Embryonic facial prominence (tissue), 1 donor: ENCODE measurements around the gene C9orf43.
"Not testable (repeated sequence)": the region's sequence is repeated elsewhere in the genome, so short reads cannot be mapped to it uniquely, and the experiment has no call there.

Experiments
- DNase-seq: peaks from one replicate; pipeline ENCODE4 v3.0.0-alpha.2; 2016; ENCODE audit errors: extremely low spot score

Gene C9orf43

DNA sequence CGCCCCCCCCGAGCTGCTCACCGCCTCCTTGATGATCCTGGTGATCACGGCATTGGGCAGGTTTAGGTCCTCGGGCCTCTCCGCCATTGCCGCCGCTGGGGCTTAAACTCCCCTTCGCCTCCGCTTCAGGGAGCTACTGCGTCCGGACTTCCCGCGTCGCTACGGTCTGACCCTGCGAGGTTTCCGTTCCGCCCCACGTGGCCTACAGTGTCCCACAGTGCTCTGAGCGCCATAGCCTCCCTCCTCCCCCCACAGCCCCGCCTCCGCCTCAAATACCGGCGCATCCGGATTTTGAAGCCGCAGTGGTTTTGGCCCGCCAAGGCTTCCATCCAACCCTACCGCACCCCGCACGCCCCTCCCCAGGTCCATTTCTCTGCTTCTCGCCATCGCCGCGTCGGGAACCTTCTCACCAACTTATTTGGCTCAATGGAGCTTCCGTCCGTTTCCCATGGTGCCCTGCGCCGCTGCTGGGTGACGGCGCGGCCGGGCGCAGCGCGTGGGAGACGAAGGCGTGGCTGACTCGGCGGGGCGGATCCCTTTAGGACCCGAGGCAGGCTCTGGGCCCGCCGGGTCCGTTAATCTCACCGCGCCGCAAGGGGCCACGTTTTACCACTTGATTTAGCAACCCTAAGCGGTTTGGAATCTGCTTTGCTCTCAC lies at the start of gene C9orf43, which contains the start of gene POLE3:
C9orf43 (plus strand) TSS at position 541 of the 658 bp plus-strand sequence. CDS start 2,747 bp downstream, outside the sequence.
POLE3 (minus strand) TSS at position 469 of the 658 bp plus-strand sequence; CDS start at position 87, 382 bp downstream.
- DNase-seq = peak; percentile 93

DNA sequence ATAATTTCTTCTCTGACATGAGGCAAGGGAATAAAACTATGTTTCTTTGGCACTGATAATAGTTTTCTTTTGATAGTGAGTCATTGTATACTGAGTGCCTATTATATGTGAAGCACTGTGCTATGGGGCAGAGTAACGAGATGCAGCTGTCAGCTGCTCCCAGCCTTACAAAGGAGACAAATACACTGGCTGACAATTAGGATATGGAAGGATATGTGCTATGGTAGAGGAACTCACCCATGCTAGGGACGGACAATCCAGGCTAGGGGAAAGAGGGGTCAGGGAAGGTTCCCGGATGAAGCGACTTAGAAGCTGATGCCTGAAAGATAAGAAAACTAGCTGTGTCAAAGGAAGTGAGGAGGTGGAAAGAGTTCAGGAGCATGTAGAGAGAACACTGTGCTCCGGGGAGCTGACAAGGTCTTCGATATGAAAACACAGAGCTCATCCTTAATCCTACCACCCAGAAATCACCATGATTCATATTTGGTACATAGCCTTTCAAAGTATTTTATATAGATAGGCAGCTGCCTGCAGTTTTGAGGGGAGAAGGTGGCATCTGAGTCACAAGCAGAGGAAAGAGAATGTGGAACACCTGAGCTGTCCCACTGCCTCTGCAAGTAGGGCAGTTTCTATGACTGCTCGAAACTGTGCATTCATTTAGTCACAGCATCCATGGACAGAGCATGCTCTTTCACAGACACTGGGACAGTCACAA lies 49.1 kb upstream of the C9orf43 start:
- no peak for DNase-seq

DNA sequence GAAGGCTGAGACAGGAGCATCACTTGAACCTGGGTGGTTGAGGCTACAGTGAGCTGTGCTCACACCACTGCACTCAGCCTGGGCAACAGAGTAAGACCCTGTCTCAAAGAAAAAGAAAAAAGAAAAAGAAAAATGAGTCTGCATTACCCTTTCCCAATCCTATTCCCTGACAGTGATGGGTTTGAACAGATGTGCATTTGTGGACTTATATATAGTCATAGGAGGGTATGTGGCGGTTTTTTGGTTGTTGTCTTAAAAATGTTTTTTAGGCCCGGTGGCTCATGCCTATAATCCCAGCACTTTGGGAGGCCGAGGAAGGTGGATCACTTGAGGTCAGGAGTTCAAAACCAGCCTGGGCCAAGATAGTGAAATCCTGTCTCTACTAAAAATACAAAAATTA lies 47.2 kb upstream of the C9orf43 start:
- no peak for DNase-seq

DNA sequence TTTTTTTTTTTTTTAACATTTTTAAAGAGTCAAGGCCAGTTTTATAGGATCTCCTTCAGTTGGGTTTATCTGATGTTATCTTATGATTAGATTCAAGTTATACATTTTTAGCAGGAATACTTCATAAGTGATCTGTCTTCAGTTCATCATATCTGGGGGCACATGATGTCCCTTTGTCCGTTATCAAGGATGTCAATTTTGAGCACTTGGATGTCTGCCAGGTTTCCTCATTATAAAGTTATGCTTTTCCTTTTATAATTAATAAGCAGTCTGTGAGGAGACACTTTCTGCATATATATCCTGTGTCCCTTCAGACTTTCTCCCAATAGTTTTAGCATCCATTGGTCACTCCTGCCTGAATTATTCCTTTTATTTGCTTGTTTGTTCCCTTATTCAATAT lies 45.6 kb upstream of the C9orf43 start:
- DNase-seq = no peak

DNA sequence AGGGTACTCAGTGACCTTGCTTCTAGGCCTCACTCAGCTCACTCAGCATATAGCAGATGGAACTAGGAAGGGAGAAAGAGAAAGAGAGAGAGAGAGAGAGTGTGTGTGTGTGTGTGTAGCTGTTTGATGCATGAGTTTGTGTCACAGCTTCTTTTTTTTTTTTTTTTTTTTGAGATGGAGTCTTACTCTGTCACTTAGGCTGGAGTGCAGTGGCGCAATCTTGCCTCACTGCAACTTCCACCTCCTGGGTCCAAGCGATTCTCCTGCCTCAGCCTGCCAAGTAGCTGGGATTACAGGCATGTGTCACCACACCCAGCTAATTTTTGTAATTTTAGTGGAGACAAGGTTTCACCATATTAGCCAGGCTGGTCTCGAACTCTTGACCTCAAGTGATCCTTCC lies 44.9 kb upstream of the C9orf43 start:
- DNase-seq = not testable (repeated sequence)

- DNase-seq = no peak
These were observed 42.1 kb upstream of the C9orf43 start for GRCh38 chr9:113368348-113368981.

GRCh38 chr9:113368982-113369854 lies 41.3 kb upstream of the C9orf43 start:
- no peak for DNase-seq

- no peak for DNase-seq
These were observed 40.7 kb upstream of the C9orf43 start for GRCh38 chr9:113369855-113370140.

- no peak for DNase-seq
These were observed 39.7 kb upstream of the C9orf43 start for GRCh38 chr9:113370806-113371325.

- DNase-seq = no peak
These were observed 38.5 kb upstream of the C9orf43 start for GRCh38 chr9:113372059-113372458.

- no peak for DNase-seq
These were observed 37.3 kb upstream of the C9orf43 start for GRCh38 chr9:113373256-113373655.

- DNase-seq = no peak
These were observed 36.7 kb upstream of the C9orf43 start for GRCh38 chr9:113373676-113374392.

- DNase-seq = no peak
These were observed 35.2 kb upstream of the C9orf43 start for GRCh38 chr9:113375057-113376023.

GRCh38 chr9:113376634-113377567 lies 33.6 kb upstream of the C9orf43 start, which contains the start of gene HDHD3:
TSS of gene HDHD3 (minus strand) at chr9:113376986. CDS start at chr9:113374354, 2,632 bp downstream.
- DNase-seq = peak; percentile 50

GRCh38 chr9:113379094-113379828 lies 31.3 kb upstream of the C9orf43 start:
- DNase-seq = not testable (repeated sequence)

GRCh38 chr9:113379829-113380210 lies 30.7 kb upstream of the C9orf43 start:
- DNase-seq = not testable (repeated sequence)

DNA sequence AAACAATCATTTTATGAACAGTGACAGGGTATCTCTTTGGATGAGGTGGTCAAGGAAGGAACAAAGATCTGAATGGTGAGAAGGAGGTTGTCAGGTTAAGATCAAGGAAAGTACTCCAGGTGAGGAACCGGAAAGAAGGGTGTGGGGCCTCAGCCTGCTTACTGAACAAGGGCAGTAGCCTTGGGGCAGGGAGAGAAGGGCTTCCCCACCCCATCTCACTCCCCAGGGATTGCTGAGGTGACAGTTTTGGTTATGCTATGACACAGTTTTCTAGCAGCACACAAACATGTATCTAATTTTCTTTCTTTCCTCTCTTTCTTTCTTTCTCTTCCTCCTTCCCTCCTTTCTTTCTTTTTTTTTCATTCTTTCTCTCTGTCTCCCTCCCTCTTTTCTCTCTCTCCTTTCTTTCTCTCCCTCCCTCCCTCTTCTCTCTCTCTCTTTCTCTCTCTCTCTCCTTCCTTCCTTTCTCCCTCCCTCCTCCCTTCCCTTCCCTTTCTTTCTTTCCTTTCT lies 29.6 kb upstream of the C9orf43 start:
- DNase-seq = no peak

- not testable (repeated sequence) for DNase-seq
These were observed 29.1 kb upstream of the C9orf43 start for GRCh38 chr9:113381441-113381840.
